ENCODE measurements around the gene FKBP15.
"Not testable (repeated sequence)": the region's sequence is repeated elsewhere in the genome, so short reads cannot be mapped to it uniquely, and the experiment has no call there.

- TF ChIP-seq, protein P1, sequence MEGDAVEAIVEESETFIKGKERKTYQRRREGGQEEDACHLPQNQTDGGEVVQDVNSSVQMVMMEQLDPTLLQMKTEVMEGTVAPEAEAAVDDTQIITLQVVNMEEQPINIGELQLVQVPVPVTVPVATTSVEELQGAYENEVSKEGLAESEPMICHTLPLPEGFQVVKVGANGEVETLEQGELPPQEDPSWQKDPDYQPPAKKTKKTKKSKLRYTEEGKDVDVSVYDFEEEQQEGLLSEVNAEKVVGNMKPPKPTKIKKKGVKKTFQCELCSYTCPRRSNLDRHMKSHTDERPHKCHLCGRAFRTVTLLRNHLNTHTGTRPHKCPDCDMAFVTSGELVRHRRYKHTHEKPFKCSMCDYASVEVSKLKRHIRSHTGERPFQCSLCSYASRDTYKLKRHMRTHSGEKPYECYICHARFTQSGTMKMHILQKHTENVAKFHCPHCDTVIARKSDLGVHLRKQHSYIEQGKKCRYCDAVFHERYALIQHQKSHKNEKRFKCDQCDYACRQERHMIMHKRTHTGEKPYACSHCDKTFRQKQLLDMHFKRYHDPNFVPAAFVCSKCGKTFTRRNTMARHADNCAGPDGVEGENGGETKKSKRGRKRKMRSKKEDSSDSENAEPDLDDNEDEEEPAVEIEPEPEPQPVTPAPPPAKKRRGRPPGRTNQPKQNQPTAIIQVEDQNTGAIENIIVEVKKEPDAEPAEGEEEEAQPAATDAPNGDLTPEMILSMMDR (IDR thresholded peaks at IDR 0.05), result not testable (repeated sequence)
- TF ChIP-seq POLR2A, EP300, POLR2AphosphoS5 (IDR thresholded peaks at IDR 0.05): not testable (repeated sequence)
These were observed 102.2 kb downstream of the FKBP15 start for GRCh38 chr9:113118829-113119228.

Data from stomach (tissue), 4 donors.